ENCODE measurements around the gene ERRFI1.
A peak's percentile ranks its signal among the peaks of the same experiment; 100 is the strongest.

Gene ERRFI1

GRCh38 chr1:8018492-8019228, 7.4 kb downstream of the ERRFI1 start:
- peaks cover 6% of the 10 kb centered on the region for H3K27me3 Mint-ChIP-seq
- H3K9me3 Mint-ChIP-seq, result no peaks in the 10 kb centered on the region

GRCh38 chr1:8017495-8018197, 8.5 kb downstream of the ERRFI1 start:
- ATAC-seq (ENCODE audit: low read depth), result no peak
- Mint-ChIP-seq H3K4me1 (peaks cover 6% of the 10 kb centered on the region), H3K4me3 (no peak overlapping the region), H3K9me3 (no peaks in the 10 kb centered on the region), H3K27me3 (peaks cover 6% of the 10 kb centered on the region), H3K36me3 (peaks cover 1% of the 10 kb centered on the region), H3K27ac (no peak overlapping the region)
- DNase-seq (ENCODE audit: low spot score in 2 of 2), result no peak

More at GRCh38 chr1:8018492-8019228, 7.4 kb downstream of the ERRFI1 start:
- H3K27ac Mint-ChIP-seq, result no peak overlapping the region
- ATAC-seq (ENCODE audit: low read depth) (no peak), DNase-seq (ENCODE audit: low spot score in 2 of 2) (no peak)
- H3K4me3 Mint-ChIP-seq, result no peak overlapping the region
- H3K4me1 Mint-ChIP-seq, result peaks cover 6% of the 10 kb centered on the region
- peaks cover 1% of the 10 kb centered on the region for H3K36me3 Mint-ChIP-seq

GRCh38 chr1:8016895-8017241, 9.2 kb downstream of the ERRFI1 start:
- ATAC-seq (ENCODE audit: low read depth), result no peak
- no peaks in the 10 kb centered on the region for H3K9me3 Mint-ChIP-seq
- no peak for DNase-seq (ENCODE audit: low spot score in 2 of 2)
- H3K36me3 Mint-ChIP-seq, result peaks cover 1% of the 10 kb centered on the region
- peaks cover 6% of the 10 kb centered on the region for H3K27me3 Mint-ChIP-seq
- no peak overlapping the region for H3K4me3 Mint-ChIP-seq
- H3K4me1 Mint-ChIP-seq, result peaks cover 6% of the 10 kb centered on the region
- H3K27ac Mint-ChIP-seq, result no peak overlapping the region

- no peak overlapping the region for H3K27ac Mint-ChIP-seq
- H3K4me1 Mint-ChIP-seq, result peaks cover 6% of the 10 kb centered on the region
- H3K36me3 Mint-ChIP-seq, result peaks cover 1% of the 10 kb centered on the region
- peaks cover 6% of the 10 kb centered on the region for H3K27me3 Mint-ChIP-seq
- no peak for DNase-seq (ENCODE audit: low spot score in 2 of 2)
- ATAC-seq (ENCODE audit: low read depth), result no peak
- no peak overlapping the region for H3K4me3 Mint-ChIP-seq
- H3K9me3 Mint-ChIP-seq, result no peaks in the 10 kb centered on the region
Observed at GRCh38 chr1:8016210-8016894, 9.8 kb downstream of the ERRFI1 start.

- Mint-ChIP-seq H3K27me3 (peaks cover 6% of the 10 kb centered on the region), H3K36me3 (peaks cover 1% of the 10 kb centered on the region), H3K4me1 (peaks cover 6% of the 10 kb centered on the region), H3K9me3 (no peaks in the 10 kb centered on the region), H3K4me3 (no peak overlapping the region), H3K27ac (no peak overlapping the region)
- ATAC-seq (ENCODE audit: low read depth) (no peak), DNase-seq (ENCODE audit: low spot score in 2 of 2) (no peak)
Observed at GRCh38 chr1:8015809-8016165, 10.3 kb downstream of the ERRFI1 start.

- H3K4me1 Mint-ChIP-seq, result peaks cover 6% of the 10 kb centered on the region
- H3K4me3 Mint-ChIP-seq, result no peak overlapping the region
- no peaks in the 10 kb centered on the region for H3K9me3 Mint-ChIP-seq
- peak; percentile 66 for ATAC-seq (ENCODE audit: low read depth)
- H3K27ac Mint-ChIP-seq, result no peak overlapping the region
- peak in 1 of 2 donors; percentile 44 for DNase-seq (ENCODE audit: low spot score in 2 of 2)
- H3K36me3 Mint-ChIP-seq, result peaks cover 1% of the 10 kb centered on the region
- H3K27me3 Mint-ChIP-seq, result peaks cover 6% of the 10 kb centered on the region
Observed at GRCh38 chr1:8015036-8015808, 10.9 kb downstream of the ERRFI1 start.

GRCh38 chr1:8014381-8014988, 11.6 kb downstream of the ERRFI1 start:
- DNase-seq (ENCODE audit: low spot score in 2 of 2), result no peak
- Mint-ChIP-seq H3K4me3 (no peak overlapping the region), H3K27me3 (peaks cover 6% of the 10 kb centered on the region), H3K36me3 (peaks cover 1% of the 10 kb centered on the region), H3K9me3 (no peaks in the 10 kb centered on the region), H3K27ac (no peak overlapping the region), H3K4me1 (peaks cover 6% of the 10 kb centered on the region)
- no peak for ATAC-seq (ENCODE audit: low read depth)

GRCh38 chr1:8013800-8014199, 12.3 kb downstream of the ERRFI1 start:
- Mint-ChIP-seq H3K4me1 (peaks cover 6% of the 10 kb centered on the region), H3K27ac (no peak overlapping the region), H3K36me3 (peaks cover 1% of the 10 kb centered on the region), H3K4me3 (no peak overlapping the region), H3K27me3 (peaks cover 2% of the 10 kb centered on the region), H3K9me3 (no peaks in the 10 kb centered on the region)
- ATAC-seq (ENCODE audit: low read depth) (no peak), DNase-seq (ENCODE audit: low spot score in 2 of 2) (no peak)

GRCh38 chr1:8013399-8013798, 12.7 kb downstream of the ERRFI1 start:
- Mint-ChIP-seq H3K27ac (no peak overlapping the region), H3K4me3 (no peak overlapping the region), H3K27me3 (peaks cover 2% of the 10 kb centered on the region), H3K9me3 (no peaks in the 10 kb centered on the region), H3K4me1 (peaks cover 6% of the 10 kb centered on the region), H3K36me3 (peaks cover 1% of the 10 kb centered on the region)
- no peak for DNase-seq (ENCODE audit: low spot score in 2 of 2)
- no peak for ATAC-seq (ENCODE audit: low read depth)

- H3K4me1 Mint-ChIP-seq, result peaks cover 6% of the 10 kb centered on the region
- H3K27me3 Mint-ChIP-seq, result peaks cover 1% of the 10 kb centered on the region
- no peaks in the 10 kb centered on the region for H3K9me3 Mint-ChIP-seq
- ATAC-seq (ENCODE audit: low read depth) (no peak), DNase-seq (ENCODE audit: low spot score in 2 of 2) (no peak)
- no peak overlapping the region for H3K27ac Mint-ChIP-seq
- peaks cover 1% of the 10 kb centered on the region for H3K36me3 Mint-ChIP-seq
- H3K4me3 Mint-ChIP-seq, result no peak overlapping the region
Observed at GRCh38 chr1:8012955-8013354, 13.2 kb downstream of the ERRFI1 start.

- Mint-ChIP-seq H3K4me3 (no peak overlapping the region), H3K27ac (no peak overlapping the region), H3K27me3 (no peaks in the 10 kb centered on the region), H3K36me3 (peaks cover 1% of the 10 kb centered on the region), H3K4me1 (peaks cover 6% of the 10 kb centered on the region), H3K9me3 (no peaks in the 10 kb centered on the region)
- DNase-seq (ENCODE audit: low spot score in 2 of 2) (no peak), ATAC-seq (ENCODE audit: low read depth) (no peak)
Observed at GRCh38 chr1:8011923-8012858, 13.9 kb downstream of the ERRFI1 start.

GRCh38 chr1:8011016-8011415, 15.1 kb downstream of the ERRFI1 start:
- Mint-ChIP-seq H3K4me3 (no peak overlapping the region), H3K27me3 (no peaks in the 10 kb centered on the region)

More at GRCh38 chr1:8011016-8011415, 15.1 kb downstream of the ERRFI1 start:
- DNase-seq (ENCODE audit: low spot score in 2 of 2), result no peak
- Mint-ChIP-seq H3K36me3 (peaks cover 4% of the 10 kb centered on the region), H3K4me1 (peaks cover 6% of the 10 kb centered on the region), H3K9me3 (no peaks in the 10 kb centered on the region), H3K27ac (no peak overlapping the region)
- ATAC-seq (ENCODE audit: low read depth), result no peak
